ENCODE results near the gene TANC1.

Gene TANC1

GRCh38 chr2:159196393-159196925, 228.0 kb downstream of the TANC1 start:
- no peak for DNase-seq (ENCODE audit: low spot score)

GRCh38 chr2:159199236-159199635, 230.8 kb downstream of the TANC1 start:
- DNase-seq (ENCODE audit: low spot score) = no peak

GRCh38 chr2:159199761-159200465, 231.5 kb downstream of the TANC1 start:
- DNase-seq (ENCODE audit: low spot score) = no peak

GRCh38 chr2:159200498-159200897, 232.1 kb downstream of the TANC1 start:
- DNase-seq (ENCODE audit: low spot score) = no peak

GRCh38 chr2:159201360-159202063, 233.1 kb downstream of the TANC1 start:
- DNase-seq (ENCODE audit: low spot score) = peak; percentile 58

GRCh38 chr2:159202568-159203071, 234.2 kb downstream of the TANC1 start:
- peak; percentile 96 for DNase-seq (ENCODE audit: low spot score)

- DNase-seq (ENCODE audit: low spot score) = no peak
Observed at GRCh38 chr2:159204381-159205144, 236.1 kb downstream of the TANC1 start.

GRCh38 chr2:159206736-159207380, 238.4 kb downstream of the TANC1 start:
- DNase-seq (ENCODE audit: low spot score) = no peak

- DNase-seq (ENCODE audit: low spot score) = no peak
Observed at GRCh38 chr2:159208438-159208837, 240.0 kb downstream of the TANC1 start.

GRCh38 chr2:159209341-159210306, 241.2 kb downstream of the TANC1 start:
- no peak for DNase-seq (ENCODE audit: low spot score)

GRCh38 chr2:159211447-159212396, 243.3 kb downstream of the TANC1 start:
- no peak for DNase-seq (ENCODE audit: low spot score)

- DNase-seq (ENCODE audit: low spot score) = no peak
Observed at GRCh38 chr2:159213296-159213695, 244.9 kb downstream of the TANC1 start.

- no peak for DNase-seq (ENCODE audit: low spot score)
Observed at GRCh38 chr2:159214325-159214865, 246.0 kb downstream of the TANC1 start.

- DNase-seq (ENCODE audit: low spot score) = no peak
Observed at GRCh38 chr2:159215116-159215515, 246.7 kb downstream of the TANC1 start.

- DNase-seq (ENCODE audit: low spot score) = no peak
Observed at GRCh38 chr2:159217676-159218075, 249.2 kb downstream of the TANC1 start.

GRCh38 chr2:159218389-159218788, 249.9 kb downstream of the TANC1 start:
- no peak for DNase-seq (ENCODE audit: low spot score)

GRCh38 chr2:159219394-159219998, 251.1 kb downstream of the TANC1 start:
- DNase-seq (ENCODE audit: low spot score) = no peak

GRCh38 chr2:159224061-159224813, 255.8 kb downstream of the TANC1 start:
- no peak for DNase-seq (ENCODE audit: low spot score)

All from kidney tubule cell (primary cell).